Neuronal stem cell (in vitro differentiated cells): ENCODE results near the gene GINM1.

Experiments used
- DNase-seq: peaks from one replicate; pipeline ENCODE4 v3.0.0-alpha.2; 2013; ENCODE audit warnings: low spot score
- H2AFZ ChIP-seq: one replicate; pipeline ENCODE4 v1.6.1; 2013; ENCODE audit warnings: mild to moderate bottlenecking, low read length, inconsistent platforms
- H2AK5ac ChIP-seq: 2 replicates; pipeline ENCODE4 v1.6.1; 2013; ENCODE audit warnings: low read depth, mild to moderate bottlenecking, inconsistent platforms, low read length, moderate library complexity, mixed read lengths
- H2BK120ac ChIP-seq: 2 replicates; pipeline ENCODE4 v1.6.1; 2013; ENCODE audit warnings: low read depth, mild to moderate bottlenecking, inconsistent platforms, low read length, moderate library complexity, mixed read lengths
- H2BK12ac ChIP-seq: one replicate; pipeline ENCODE4 v1.6.1; 2013; ENCODE audit warnings: low read length, inconsistent platforms
- H2BK15ac ChIP-seq: 2 replicates; pipeline ENCODE4 v1.6.1; 2013; ENCODE audit warnings: mild to moderate bottlenecking, low read length, inconsistent platforms, mixed read lengths
- H2BK5ac ChIP-seq: one replicate; pipeline ENCODE4 v1.6.1; 2013; ENCODE audit warnings: inconsistent platforms, mild to moderate bottlenecking, low read length, moderate library complexity
- H3K14ac ChIP-seq: one replicate; pipeline ENCODE4 v1.6.1; 2013; ENCODE audit warnings: low read length, inconsistent platforms
- H3K18ac ChIP-seq: 2 replicates; pipeline ENCODE4 v1.6.1; 2013; ENCODE audit warnings: low read length, inconsistent platforms
- H3K23ac ChIP-seq: 2 replicates; pipeline ENCODE4 v1.6.1; 2013; ENCODE audit warnings: low read depth, mild to moderate bottlenecking, mixed read lengths, low read length, inconsistent platforms; ENCODE audit not compliant: poor library complexity
- H3K27ac ChIP-seq: replicated peaks from 3 replicates; pipeline ENCODE4 v1.5.1; 2013; ENCODE audit warnings: low read length, inconsistent platforms
- H3K27me3 ChIP-seq, 3 experiments: 2 replicates each; pipeline ENCODE4 v1.6.1; 2013; ENCODE audit warnings: low read length in 3 of 3, mild to moderate bottlenecking in 2 of 3, inconsistent platforms in 1 of 3, low read depth in 1 of 3, mixed read lengths in 1 of 3, moderate library complexity in 1 of 3; ENCODE audit not compliant: control insufficient read depth in 3 of 3, insufficient read depth in 3 of 3
- H3K36me3 ChIP-seq, 2 donors: replicated peaks in 1 of 2; 2 replicates each; pipeline ENCODE4 v1.6.1; 2013; ENCODE audit warnings: low read length in 2 of 2; ENCODE audit not compliant: control insufficient read depth in 2 of 2, insufficient read depth in 2 of 2
- H3K4ac ChIP-seq: 2 replicates; pipeline ENCODE4 v1.6.1; 2013; ENCODE audit warnings: inconsistent platforms, mild to moderate bottlenecking, low read length, moderate library complexity
- H3K4me1 ChIP-seq, 2 donors: 1 replicate in 1 of 2; 2 replicates in 1 of 2; pipeline ENCODE4 v1.6.1; 2013; ENCODE audit warnings: low read length in 2 of 2, low read depth in 1 of 2; ENCODE audit not compliant: control insufficient read depth in 2 of 2, insufficient read depth in 1 of 2
- H3K4me2 ChIP-seq: one replicate; pipeline ENCODE4 v1.6.1; 2013; ENCODE audit warnings: mild to moderate bottlenecking, low read length, inconsistent platforms; ENCODE audit not compliant: insufficient read depth, poor library complexity, severe bottlenecking
- H3K4me3 ChIP-seq, 2 donors: 2 replicates each; pipeline ENCODE4 v1.5.1; 2013; ENCODE audit warnings: low read length in 2 of 2, mild to moderate bottlenecking in 2 of 2, inconsistent platforms in 1 of 2, moderate library complexity in 1 of 2
- H3K79me1 ChIP-seq: one replicate; pipeline ENCODE4 v1.6.1; 2013; ENCODE audit warnings: low read depth, mild to moderate bottlenecking, inconsistent platforms, low read length, moderate library complexity
- H3K9ac ChIP-seq: one replicate; pipeline ENCODE4 v1.6.1; 2013; ENCODE audit warnings: mild to moderate bottlenecking, low read depth, low read length, inconsistent platforms; ENCODE audit not compliant: poor library complexity
- H3K9me3 ChIP-seq, 2 donors: replicated peaks in 1 of 2; 2 replicates each; pipeline versions ENCODE3 to v1.6.1; 2013; ENCODE audit warnings: low read length in 2 of 2, mild to moderate bottlenecking in 2 of 2, inconsistent platforms in 1 of 2, low read depth in 1 of 2, mixed read lengths in 1 of 2, moderate library complexity in 1 of 2; ENCODE audit not compliant: control insufficient read depth in 2 of 2, insufficient read depth in 1 of 2
- H4K8ac ChIP-seq: one replicate; pipeline ENCODE4 v1.6.1; 2013; ENCODE audit warnings: low read depth, mild to moderate bottlenecking, inconsistent platforms, low read length, moderate library complexity
- H4K91ac ChIP-seq: one replicate; pipeline ENCODE4 v1.6.1; 2013; ENCODE audit warnings: low read length, low read depth, mild to moderate bottlenecking, inconsistent platforms; ENCODE audit not compliant: poor library complexity
- WGBS, 2 donors: extraction: QIAGEN DNeasy Blood & Tissue Kit; methylation state at CpG; one replicate each; pipeline ENCODE4 v1.1.7; 2013; ENCODE audit warnings: missing lambda C conversion rate in 2 of 2, mixed read lengths in 1 of 2; ENCODE audit not compliant: insufficient read length in 2 of 2, insufficient replicate concordance in 1 of 2; ENCODE audit errors: extremely low coverage in 2 of 2; 5-methylcytosine and 5-hydroxymethylcytosine counted together

Gene GINM1

GRCh38 chr6:149580880-149581279 is 14.7 kb downstream of the GINM1 start:
- no peak overlapping the region for H2BK12ac ChIP-seq
- no peaks in the 10 kb centered on the region for H3K4me1 ChIP-seq
- no peak overlapping the region for H3K18ac ChIP-seq
- H3K4me2 ChIP-seq = no peak overlapping the region
- H3K9ac ChIP-seq = no peak overlapping the region
- H3K27ac ChIP-seq = no peak overlapping the region
- H3K79me1 ChIP-seq = peaks cover 2% of the 10 kb centered on the region
- DNase-seq = no peak
- no peak overlapping the region for H3K14ac ChIP-seq
- no peak overlapping the region for H2BK15ac ChIP-seq
- no CpG with 5 or more reads among the region's 5 CpGs for WGBS, 2 donors
- H3K23ac ChIP-seq = no peak overlapping the region
- H4K8ac ChIP-seq = no peak overlapping the region
- no peak overlapping the region for H2BK5ac ChIP-seq
- no peak overlapping the region for H2AK5ac ChIP-seq
- no peaks in the 10 kb centered on the region for H3K9me3 ChIP-seq
- no peak overlapping the region for H2AFZ ChIP-seq
- H4K91ac ChIP-seq = no peak overlapping the region
- no peak overlapping the region for H3K4ac ChIP-seq
- H2BK120ac ChIP-seq = no peak overlapping the region
- peaks cover 9 to 89% of the 10 kb centered on the region in 2 donors for H3K36me3 ChIP-seq
- H3K4me3 ChIP-seq = no peak overlapping the region
- no peaks in the 10 kb centered on the region for H3K27me3 ChIP-seq

- Histone ChIP-seq H3K9me3 (no peaks in the 10 kb centered on the region), H3K4me2 (no peak overlapping the region), H2BK120ac (no peak overlapping the region), H3K14ac (no peak overlapping the region), H3K23ac (no peak overlapping the region), H3K18ac (no peak overlapping the region), H3K36me3 (peaks cover 12 to 89% of the 10 kb centered on the region in 2 donors), H3K79me1 (peaks cover 2% of the 10 kb centered on the region), H3K4me1 (no peaks in the 10 kb centered on the region), H3K27ac (no peak overlapping the region), H3K9ac (no peak overlapping the region), H3K4ac (no peak overlapping the region), H4K8ac (no peak overlapping the region), H3K4me3 (no peak overlapping the region), H2BK15ac (no peak overlapping the region), H2AFZ (no peak overlapping the region), H2BK12ac (no peak overlapping the region), H3K27me3 (no peaks in the 10 kb centered on the region), H4K91ac (no peak overlapping the region), H2AK5ac (no peak overlapping the region), H2BK5ac (no peak overlapping the region)
- no peak for DNase-seq
- no CpG with 5 or more reads among the region's 5 CpGs for WGBS, 2 donors
Measured at GRCh38 chr6:149581349-149581748, 15.2 kb downstream of the GINM1 start.

- Histone ChIP-seq H2BK12ac (no peak overlapping the region), H2BK15ac (no peak overlapping the region), H2AFZ (no peak overlapping the region), H2AK5ac (no peak overlapping the region), H2BK120ac (no peak overlapping the region), H3K4me2 (no peak overlapping the region), H3K27me3 (no peaks in the 10 kb centered on the region), H3K14ac (no peak overlapping the region), H3K4me3 (no peak overlapping the region), H3K36me3 (peaks cover 7 to 86% of the 10 kb centered on the region in 2 donors), H3K4ac (no peak overlapping the region), H3K4me1 (no peaks in the 10 kb centered on the region), H3K79me1 (no peaks in the 10 kb centered on the region), H3K27ac (no peak overlapping the region), H3K9me3 (no peaks in the 10 kb centered on the region), H2BK5ac (no peak overlapping the region), H3K23ac (no peak overlapping the region), H3K18ac (no peak overlapping the region), H4K91ac (no peak overlapping the region), H4K8ac (no peak overlapping the region), H3K9ac (no peak overlapping the region)
- no peak for DNase-seq
- no CpG with 5 or more reads among the region's 2 CpGs for WGBS, 2 donors
Measured at GRCh38 chr6:149586149-149586548, 20.0 kb downstream of the GINM1 start.

- no peak for DNase-seq
- Histone ChIP-seq H3K27ac (no peak overlapping the region), H2BK15ac (no peak overlapping the region), H3K4me3 (no peak overlapping the region), H3K18ac (no peak overlapping the region), H3K4me2 (no peak overlapping the region), H3K14ac (no peak overlapping the region), H2AFZ (no peak overlapping the region), H3K23ac (no peak overlapping the region), H2BK120ac (no peak overlapping the region), H2BK12ac (no peak overlapping the region), H3K36me3 (peaks cover 6 to 85% of the 10 kb centered on the region in 2 donors), H2BK5ac (no peak overlapping the region), H4K91ac (no peak overlapping the region), H3K9ac (no peak overlapping the region), H4K8ac (no peak overlapping the region), H3K9me3 (no peaks in the 10 kb centered on the region), H3K4ac (no peak overlapping the region), H3K79me1 (peaks cover 2% of the 10 kb centered on the region), H3K4me1 (no peaks in the 10 kb centered on the region), H3K27me3 (no peaks in the 10 kb centered on the region), H2AK5ac (no peak overlapping the region)
- no CpG with 5 or more reads among the region's 2 CpGs for WGBS, 2 donors
Measured at GRCh38 chr6:149592983-149593382, 26.8 kb downstream of the GINM1 start.
